B cell (primary cell): ENCODE data around the gene CRAMP1. TPM values are rescaled to one million over a fixed set of nuclear protein-coding genes. Genes with fewer than 3 reads are reported as not detected.

Experiments used
- ATAC-seq: fragments of 200-7000 bp; cut with Tn5 transposase; one replicate; pipeline ENCODE4 v1.10.0; 2021; ENCODE audit warnings: low read depth, mild to moderate bottlenecking, moderate number of reproducible peaks, moderate library complexity
- CTCF ChIA-PET: fragments of 350-600 bp; sonication (Branson Sonifier 250); formaldehyde crosslinking; loops from one replicate; lab custom pipeline; 2021; ENCODE audit warnings: antibody characterized with exemption, inconsistent platforms; lab: Charles Lee
- POLR2A ChIA-PET: fragments of 350-600 bp; sonication (Branson Sonifier 250); formaldehyde crosslinking; loops from one replicate; lab custom pipeline; 2021; ENCODE audit warnings: antibody characterized with exemption; lab: Charles Lee
- DNase-seq: peaks from one replicate; pipeline ENCODE4 v3.0.0; 2013
- H2AFZ ChIP-seq: 2 replicates; pipeline ENCODE4 v1.6.1; 2012; ENCODE audit warnings: mild to moderate bottlenecking, low read depth, low read length; ENCODE audit not compliant: insufficient read depth, poor library complexity, severe bottlenecking
- H3K27ac ChIP-seq, 2 donors: 1 replicate in 1 of 2; 2 replicates in 1 of 2; pipeline ENCODE4 v1.5.1; 2012 to 2013; ENCODE audit warnings: low read length in 2 of 2, mild to moderate bottlenecking in 2 of 2, moderate library complexity in 1 of 2
- H3K27me3 ChIP-seq, 4 experiments: fragments of 200-600 bp in 1 of 4; sonication (generic) in 1 of 4; replicated peaks in 1 of 4; 1 replicate in 2 of 4; 2 replicates in 2 of 4; pipeline versions ENCODE4 v1.6.1 to v1.7.0; 2013 to 2016; ENCODE audit warnings: low read length in 3 of 4, mild to moderate bottlenecking in 2 of 4, mixed read lengths in 1 of 4, moderate library complexity in 1 of 4; ENCODE audit not compliant: insufficient read depth in 4 of 4, control insufficient read depth in 3 of 4; ENCODE audit errors: control extremely low read depth in 1 of 4
- H3K36me3 ChIP-seq, 2 experiments: replicated peaks in 1 of 2; 1 replicate in 1 of 2; 2 replicates in 1 of 2; pipeline versions ENCODE4 v1.6.1 to v1.7.1; 2013; ENCODE audit warnings: low read length in 1 of 2; ENCODE audit not compliant: insufficient read depth in 2 of 2, control insufficient read depth in 1 of 2; ENCODE audit errors: control extremely low read depth in 1 of 2, extremely low read depth in 1 of 2
- H3K4me1 ChIP-seq, 2 donors: fragments of 200-600 bp in 1 of 2; sonication (generic) in 1 of 2; 1 replicate in 1 of 2; 2 replicates in 1 of 2; pipeline versions ENCODE4 v1.5.1 to v1.6.1; 2013 to 2017; ENCODE audit warnings: low read length in 2 of 2; ENCODE audit not compliant: control insufficient read depth in 2 of 2, insufficient read depth in 2 of 2
- H3K4me2 ChIP-seq: replicated peaks from 2 replicates; pipeline ENCODE3; 2012; ENCODE audit warnings: mild to moderate bottlenecking, low read depth, low read length; ENCODE audit not compliant: poor library complexity, severe bottlenecking
- H3K4me3 ChIP-seq, 5 experiments: fragments of 200-600 bp in 1 of 5; sonication (generic) in 1 of 5; 1 replicate in 3 of 5; 2 replicates in 2 of 5; pipeline versions ENCODE4 v1.5.1 to v1.7.0; 2011 to 2016; ENCODE audit warnings: low read length in 4 of 5, mild to moderate bottlenecking in 4 of 5, low read depth in 2 of 5, control low read depth in 1 of 5, moderate library complexity in 1 of 5; ENCODE audit not compliant: insufficient read depth in 1 of 5; ENCODE audit errors: control extremely low read depth in 1 of 5, extremely low read depth in 1 of 5
- H3K79me2 ChIP-seq: fragments of 200-600 bp; sonication (generic); one replicate; pipeline ENCODE4 v1.6.0; 2016; ENCODE audit warnings: low read length; ENCODE audit not compliant: control insufficient read depth, insufficient read depth
- H3K9ac ChIP-seq: fragments of 200-600 bp; sonication (generic); 2 replicates; pipeline ENCODE4 v1.6.1; 2017; ENCODE audit warnings: mild to moderate bottlenecking, low read length, moderate library complexity
- H3K9me3 ChIP-seq, 3 donors: one replicate each; pipeline versions ENCODE4 v1.6.1 to v1.7.1; 2013; ENCODE audit warnings: low read length in 2 of 3; ENCODE audit not compliant: control insufficient read depth in 2 of 3, insufficient read depth in 1 of 3; ENCODE audit errors: control extremely low read depth in 1 of 3
- H4K20me1 ChIP-seq: 2 replicates; pipeline ENCODE4 v1.6.0; 2012; ENCODE audit warnings: mild to moderate bottlenecking, low read length; ENCODE audit not compliant: insufficient read depth, control insufficient read depth, poor library complexity, severe bottlenecking
- H3K27ac Mint-ChIP-seq: one replicate; pipeline ENCODE4 v1.8.0; 2021; ENCODE audit warnings: mixed read lengths
- H3K27me3 Mint-ChIP-seq: one replicate; pipeline ENCODE4 v1.8.0; 2021; ENCODE audit warnings: mixed read lengths
- H3K4me1 Mint-ChIP-seq: one replicate; pipeline ENCODE4 v1.8.0; 2021; ENCODE audit warnings: mixed read lengths
- H3K4me3 Mint-ChIP-seq: one replicate; pipeline ENCODE4 v1.8.0; 2021; ENCODE audit warnings: mixed read lengths
- H3K9me3 Mint-ChIP-seq: one replicate; pipeline ENCODE4 v1.8.0; 2022; ENCODE audit warnings: mixed read lengths; ENCODE audit not compliant: insufficient read depth
- CTCF ChIP-seq: fragments of 200-600 bp; IDR thresholded peaks from one replicate; pipeline ENCODE4 v1.8.0; 2022; ENCODE audit warnings: antibody characterized with exemption, mild to moderate bottlenecking
- EZH2 ChIP-seq: IDR thresholded peaks from 2 replicates; pipeline ENCODE4 v1.6.1; 2012; ENCODE audit warnings: borderline replicate concordance, low read depth, mild to moderate bottlenecking, moderate library complexity, low read length; ENCODE audit not compliant: insufficient read depth, poor library complexity, severe bottlenecking
- WGBS: methylation state at CpG from one replicate; pipeline ENCODE4 v1.1.5; 2013; ENCODE audit warnings: missing lambda C conversion rate; ENCODE audit not compliant: insufficient coverage; 5-methylcytosine and 5-hydroxymethylcytosine counted together
- intact Hi-C: fragments of 100-400 bp; cut with micrococcal nuclease; formaldehyde crosslinking; loops from one replicate; pipeline ENCODE4 v1.10.0; 2022
- polyA plus RNA-seq: library from polyadenylated mRNA; depleted of rRNA; stranded (reverse); fragments of >200 nt; gene quantifications from 2 replicates; pipeline ENCODE4 v1.2.3, GENCODE V29; 2012
- total RNA-seq, 2 donors: library from RNA; stranded (reverse); fragments of 120-200 nt in 1 of 2; gene quantifications; 1 replicate in 1 of 2; 2 replicates in 1 of 2; pipeline versions ENCODE4 v1.2.3 to v1.2.4, GENCODE V29; 2013 to 2022

Gene CRAMP1
- total and polyA plus RNA-seq, 2 donors (not counting 1 experiment from before 2014, with no cell fraction given) = 21.0 to 33.9 TPM

DNA sequence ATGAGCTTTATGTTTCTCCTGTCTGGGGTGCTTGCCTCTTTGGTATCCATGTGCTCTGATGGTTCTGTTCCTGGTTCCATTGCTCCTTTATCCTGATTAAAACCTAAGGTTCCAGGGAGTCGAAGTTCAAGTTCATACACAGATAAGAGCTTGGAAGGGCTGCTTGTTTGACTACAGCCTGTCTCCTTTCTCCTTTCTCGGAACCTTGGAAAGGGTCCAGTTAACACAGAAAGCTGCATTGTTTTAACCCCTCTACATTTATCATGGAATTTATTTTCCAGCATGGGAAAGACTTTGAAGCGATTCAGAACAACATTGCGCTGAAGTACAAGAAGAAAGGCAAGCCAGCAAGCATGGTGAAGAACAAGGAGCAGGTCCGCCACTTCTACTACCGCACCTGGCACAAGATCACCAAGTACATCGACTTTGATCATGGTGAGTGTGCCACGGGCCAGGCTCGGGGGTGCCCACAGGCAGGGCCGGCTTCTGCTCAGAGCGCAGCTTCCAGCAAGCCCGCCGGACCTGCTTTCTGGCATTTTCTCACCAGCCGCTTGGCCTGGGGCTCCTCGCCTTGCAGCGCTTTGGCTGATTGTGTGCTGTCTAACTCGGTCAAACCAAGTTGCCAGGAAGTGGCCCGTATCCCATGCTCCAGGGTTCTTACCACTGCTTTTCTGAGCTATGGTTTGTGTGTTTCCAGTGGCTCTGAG is 19.9 kb downstream of the CRAMP1 start:
- H3K9me3 ChIP-seq = no peaks in the 10 kb centered on the region
- ChIA-PET CTCF (no interaction called here), POLR2A (no interaction called here)
- no peak overlapping the region for H3K4me2 ChIP-seq
- no peak overlapping the region for H3K27ac Mint-ChIP-seq
- H3K9me3 Mint-ChIP-seq = no peaks in the 10 kb centered on the region
- TF ChIP-seq EZH2 (no peak), CTCF (no peak)
- H3K79me2 ChIP-seq = peaks cover 95% of the 10 kb centered on the region
- H3K36me3 ChIP-seq = peaks cover 0 to 74% of the 10 kb centered on the region in 2 experiments
- intact Hi-C loops = no loop called here
- H2AFZ ChIP-seq = no peak overlapping the region
- no peaks in the 10 kb centered on the region for H3K4me1 ChIP-seq
- H3K4me3 ChIP-seq = no peak overlapping the region
- no peak overlapping the region for H3K27ac ChIP-seq
- H4K20me1 ChIP-seq = peaks cover 43% of the 10 kb centered on the region
- H3K27me3 ChIP-seq = no peaks in the 10 kb centered on the region
- WGBS = 98% methylated on average over 18 of the region's 18 CpGs
- H3K4me1 Mint-ChIP-seq = no peaks in the 10 kb centered on the region
- ATAC-seq = no peak
- H3K27me3 Mint-ChIP-seq = no peaks in the 10 kb centered on the region
- no peak for DNase-seq
- H3K4me3 Mint-ChIP-seq = no peak overlapping the region
- H3K9ac ChIP-seq = no peak overlapping the region

DNA sequence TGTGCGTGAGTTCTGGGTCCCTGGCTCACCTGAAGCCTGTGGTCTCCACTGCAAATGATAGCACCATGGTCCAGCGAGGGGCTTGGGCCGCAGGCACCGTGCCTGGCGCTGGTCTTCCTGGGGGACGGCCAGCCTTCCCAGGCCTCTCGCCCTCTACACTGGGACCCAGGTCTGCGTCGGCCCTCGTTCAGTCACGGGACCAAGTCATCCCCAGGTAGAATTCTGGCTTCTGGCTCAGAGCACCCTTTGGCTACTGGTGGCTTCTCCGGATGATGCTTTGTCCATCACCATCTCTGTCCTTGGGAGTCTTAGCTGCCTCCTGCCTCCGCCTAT is 20.4 kb downstream of the CRAMP1 start:
- DNase-seq = no peak
- no peak for ATAC-seq
- intact Hi-C loops = no loop called here
- H3K4me3 Mint-ChIP-seq = no peak overlapping the region
- CTCF ChIA-PET = no interaction called here
- H3K27me3 Mint-ChIP-seq = no peaks in the 10 kb centered on the region
- H3K27ac ChIP-seq = no peak overlapping the region
- no peak overlapping the region for H2AFZ ChIP-seq
- H3K9ac ChIP-seq = no peak overlapping the region
- no peak overlapping the region for H3K4me2 ChIP-seq
- peaks cover 0 to 74% of the 10 kb centered on the region in 2 experiments for H3K36me3 ChIP-seq
- H3K9me3 ChIP-seq = no peaks in the 10 kb centered on the region
- no peaks in the 10 kb centered on the region for H3K4me1 Mint-ChIP-seq
- POLR2A ChIA-PET = no interaction called here
- H3K79me2 ChIP-seq = peaks cover 93% of the 10 kb centered on the region
- H3K9me3 Mint-ChIP-seq = no peaks in the 10 kb centered on the region
- over 99% methylated on average over 13 of the region's 13 CpGs for WGBS
- H3K27ac Mint-ChIP-seq = no peak overlapping the region
- H3K4me3 ChIP-seq = no peak overlapping the region
- peaks cover 39% of the 10 kb centered on the region for H4K20me1 ChIP-seq
- no peaks in the 10 kb centered on the region for H3K4me1 ChIP-seq
- no peak for TF ChIP-seq CTCF
- no peak for TF ChIP-seq EZH2
- H3K27me3 ChIP-seq = no peaks in the 10 kb centered on the region
